Smooth muscle cell of trachea (primary cell): ENCODE results near the gene CBX4. TPM values are rescaled to one million over a fixed set of nuclear protein-coding genes. Genes with fewer than 3 reads are reported as not detected.

ENCODE experiments used
- total RNA-seq: library from RNA; depleted of rRNA; stranded (reverse); fragments of >200 nt; gene quantifications from 2 replicates; pipeline ENCODE4 v1.2.1, GENCODE V29; 2014

The CBX4 gene
- total RNA-seq, result 11.9 and 13.6 TPM in 2 replicates

GRCh38 chr17:79839356-79840268 lies at the start of gene CBX4:
Gene CBX4, minus strand, starts transcription at chr17:79839440. Its CDS starts 189 bp downstream, at chr17:79839251.

DNA sequence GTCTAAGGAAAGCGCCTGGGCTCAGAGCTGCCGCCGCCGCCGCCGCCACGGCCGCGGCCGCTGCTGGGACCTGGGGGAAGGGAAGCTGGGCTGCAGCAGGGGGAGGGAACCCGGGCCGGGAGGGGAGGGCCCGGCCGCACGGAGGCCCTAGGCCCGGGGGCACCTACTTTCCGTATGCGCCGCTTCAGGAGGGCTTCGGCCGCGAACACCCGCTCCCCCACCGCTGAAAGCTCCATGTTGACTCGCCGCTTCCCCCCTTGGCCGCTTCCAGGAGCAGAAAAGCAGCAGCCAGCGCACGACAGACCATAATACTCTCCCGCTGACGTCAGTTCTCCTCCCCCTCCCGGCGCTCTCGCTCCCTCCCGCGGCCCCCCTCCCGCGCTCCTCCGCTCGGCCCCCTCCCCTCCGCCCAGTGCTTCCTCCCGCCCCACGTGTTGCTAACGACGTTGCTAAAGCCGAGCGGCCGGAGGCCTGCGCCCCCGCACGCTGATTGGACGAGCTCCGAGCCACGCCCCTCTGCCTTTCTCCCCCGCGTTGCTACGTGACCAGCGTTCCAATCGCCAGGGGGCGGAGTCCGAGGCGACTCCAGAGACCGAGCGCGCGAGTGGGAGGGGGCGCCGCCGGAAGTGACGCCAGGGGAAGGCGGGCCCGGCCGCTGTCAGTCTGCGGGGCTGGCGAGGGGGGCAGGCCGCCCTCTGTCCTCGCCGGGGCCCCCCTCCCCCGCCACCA lies 42.3 kb downstream of the CBX4 start, which contains the start of gene CBX8:
Gene CBX8, minus strand, starts transcription at position 315 of the 729 bp plus-strand sequence. Its CDS starts 79 bp downstream, at position 236.

Other genes with a start within 250 kb of the CBX4 start
- not detected in 2 replicates for gene RBFOX3, start 228.4 kb downstream of the CBX4 start, total RNA-seq
- not detected in 2 replicates for gene ENPP7, start 108.5 kb downstream of the CBX4 start, total RNA-seq
- 0.73 and 1.2 TPM in 2 replicates for gene CBX2, start 61.3 kb downstream of the CBX4 start, total RNA-seq
- gene CBX8, start 42.4 kb downstream of the CBX4 start, total RNA-seq, result 3.8 and 5.8 TPM in 2 replicates
- 43.6 and 94.3 TPM in 2 replicates for gene TBC1D16, start 196.4 kb upstream of the CBX4 start, total RNA-seq
- gene CCDC40, start 197.2 kb upstream of the CBX4 start, total RNA-seq, result 2.0 and 4.5 TPM in 2 replicates